GM18861 (cell line): Measurements from ENCODE around the gene TYSND1.
"Not testable (repeated sequence)": the region's sequence is repeated elsewhere in the genome, so short reads cannot be mapped to it uniquely, and the experiment has no call there.

Experiments
- ATAC-seq: cut with Tn5 transposase; IDR thresholded peaks from one replicate; pipeline ENCODE4 v1.9.1; 2021; ENCODE audit not compliant: unreplicated experiment

Gene TYSND1, protein sequence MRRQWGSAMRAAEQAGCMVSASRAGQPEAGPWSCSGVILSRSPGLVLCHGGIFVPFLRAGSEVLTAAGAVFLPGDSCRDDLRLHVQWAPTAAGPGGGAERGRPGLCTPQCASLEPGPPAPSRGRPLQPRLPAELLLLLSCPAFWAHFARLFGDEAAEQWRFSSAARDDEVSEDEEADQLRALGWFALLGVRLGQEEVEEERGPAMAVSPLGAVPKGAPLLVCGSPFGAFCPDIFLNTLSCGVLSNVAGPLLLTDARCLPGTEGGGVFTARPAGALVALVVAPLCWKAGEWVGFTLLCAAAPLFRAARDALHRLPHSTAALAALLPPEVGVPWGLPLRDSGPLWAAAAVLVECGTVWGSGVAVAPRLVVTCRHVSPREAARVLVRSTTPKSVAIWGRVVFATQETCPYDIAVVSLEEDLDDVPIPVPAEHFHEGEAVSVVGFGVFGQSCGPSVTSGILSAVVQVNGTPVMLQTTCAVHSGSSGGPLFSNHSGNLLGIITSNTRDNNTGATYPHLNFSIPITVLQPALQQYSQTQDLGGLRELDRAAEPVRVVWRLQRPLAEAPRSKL

DNA sequence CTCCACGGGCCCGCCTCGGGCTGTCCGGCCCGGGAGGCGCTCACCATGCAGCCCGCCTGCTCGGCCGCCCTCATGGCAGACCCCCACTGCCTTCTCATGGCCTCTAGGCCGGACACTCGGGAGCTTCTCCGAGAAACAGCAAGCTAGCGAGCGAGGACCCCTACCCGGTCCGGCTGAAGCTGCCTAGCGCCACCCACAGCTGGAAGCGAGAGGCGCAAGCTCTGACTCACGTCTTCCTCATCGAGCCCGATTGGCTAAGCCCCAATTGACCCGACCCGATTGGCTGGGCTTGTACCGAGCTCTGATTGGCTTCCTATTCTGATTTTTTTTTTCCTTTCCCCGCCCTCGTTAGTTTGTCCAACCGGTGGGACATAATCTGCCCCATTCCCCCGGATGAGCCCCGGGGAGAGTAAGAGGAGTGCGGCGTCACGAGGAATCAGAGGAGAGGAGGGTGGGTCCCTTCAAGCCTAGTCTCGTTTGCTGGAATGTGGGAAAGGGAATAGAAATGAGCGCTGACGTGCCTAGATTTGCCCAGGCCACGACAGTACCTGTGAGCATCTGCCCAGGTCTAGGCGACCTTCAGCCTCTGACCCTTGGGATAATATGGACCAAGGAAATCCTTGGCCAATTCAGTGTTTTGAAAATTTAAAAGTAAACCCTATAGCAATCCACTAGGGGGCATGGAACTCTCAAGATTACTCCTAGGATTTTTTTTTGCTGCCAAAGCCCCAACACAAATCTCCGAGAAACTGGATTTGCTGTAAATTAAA is at the start of gene TYSND1:
Gene TYSND1, minus strand, starts transcription at position 212 of the 770 bp plus-strand sequence. Its CDS starts 114 bp downstream, at position 98.
- ATAC-seq: peak; percentile 92

DNA sequence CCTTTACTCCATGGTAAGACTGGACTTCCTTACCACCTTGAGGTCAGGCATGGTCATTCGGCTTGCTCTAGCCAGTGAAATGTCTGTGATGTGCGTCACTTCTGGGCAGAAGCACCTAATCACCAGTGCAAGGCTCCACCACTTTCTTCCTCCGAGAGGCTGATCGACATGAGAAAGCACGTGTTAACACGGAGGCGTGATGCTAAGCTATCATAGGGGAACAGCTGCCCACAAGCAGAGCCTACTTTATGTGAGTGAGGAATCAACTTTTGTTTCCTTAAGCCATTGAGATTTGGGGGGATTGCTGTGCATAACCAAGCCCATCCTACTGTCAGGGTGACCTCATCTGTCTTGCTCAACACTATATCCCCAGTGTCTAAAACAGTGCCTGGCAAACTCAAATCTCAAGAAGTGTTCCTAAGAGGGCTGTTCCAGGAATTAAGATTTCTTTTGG is 46.9 kb upstream of the TYSND1 start:
- ATAC-seq: no peak

DNA sequence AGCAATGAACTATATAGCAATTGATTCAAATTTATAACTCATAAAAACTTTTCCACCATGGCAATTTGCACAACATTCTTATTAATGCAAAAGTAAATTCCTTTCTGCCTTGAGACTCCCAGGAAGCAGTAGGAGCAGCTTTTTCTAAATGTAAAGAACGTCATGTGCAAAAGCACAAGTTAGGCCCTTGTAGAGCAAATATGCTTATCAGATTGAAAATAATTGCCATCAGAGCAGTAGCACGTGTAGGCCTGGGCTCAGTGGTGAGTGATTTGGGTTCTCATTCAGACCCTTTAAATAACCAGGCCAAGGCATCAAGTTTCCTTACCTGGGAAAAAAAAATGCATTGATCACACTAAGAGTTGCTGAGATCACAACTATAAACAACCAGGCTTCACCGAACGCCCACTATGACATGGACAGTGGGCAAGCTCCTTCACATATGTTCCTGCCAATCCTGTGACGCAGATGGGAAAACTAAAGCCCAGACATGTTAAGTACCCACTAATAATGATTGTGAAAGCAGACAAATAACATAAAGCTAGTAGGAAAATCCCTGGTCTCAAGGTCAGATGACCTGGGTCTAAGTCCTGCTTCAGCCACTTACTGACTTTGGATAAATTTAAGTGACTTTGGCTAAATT is 45.9 kb upstream of the TYSND1 start:
- ATAC-seq: no peak

DNA sequence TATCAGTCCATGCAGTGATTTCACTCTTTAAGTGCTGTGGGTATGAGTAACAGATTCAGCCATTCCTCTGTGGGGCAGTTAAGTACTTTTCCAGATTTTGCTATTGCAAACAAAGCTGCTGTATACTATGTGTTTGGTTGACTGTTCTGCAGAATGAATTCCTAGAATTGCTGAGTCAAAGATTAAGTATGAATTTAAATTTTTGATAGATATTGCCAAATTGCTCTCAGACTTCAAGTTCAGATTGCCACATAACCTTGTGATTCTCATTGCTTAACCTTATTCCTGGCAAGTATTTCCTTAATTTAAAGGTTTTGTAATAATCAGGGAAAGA is 45.4 kb upstream of the TYSND1 start:
- ATAC-seq: no peak

DNA sequence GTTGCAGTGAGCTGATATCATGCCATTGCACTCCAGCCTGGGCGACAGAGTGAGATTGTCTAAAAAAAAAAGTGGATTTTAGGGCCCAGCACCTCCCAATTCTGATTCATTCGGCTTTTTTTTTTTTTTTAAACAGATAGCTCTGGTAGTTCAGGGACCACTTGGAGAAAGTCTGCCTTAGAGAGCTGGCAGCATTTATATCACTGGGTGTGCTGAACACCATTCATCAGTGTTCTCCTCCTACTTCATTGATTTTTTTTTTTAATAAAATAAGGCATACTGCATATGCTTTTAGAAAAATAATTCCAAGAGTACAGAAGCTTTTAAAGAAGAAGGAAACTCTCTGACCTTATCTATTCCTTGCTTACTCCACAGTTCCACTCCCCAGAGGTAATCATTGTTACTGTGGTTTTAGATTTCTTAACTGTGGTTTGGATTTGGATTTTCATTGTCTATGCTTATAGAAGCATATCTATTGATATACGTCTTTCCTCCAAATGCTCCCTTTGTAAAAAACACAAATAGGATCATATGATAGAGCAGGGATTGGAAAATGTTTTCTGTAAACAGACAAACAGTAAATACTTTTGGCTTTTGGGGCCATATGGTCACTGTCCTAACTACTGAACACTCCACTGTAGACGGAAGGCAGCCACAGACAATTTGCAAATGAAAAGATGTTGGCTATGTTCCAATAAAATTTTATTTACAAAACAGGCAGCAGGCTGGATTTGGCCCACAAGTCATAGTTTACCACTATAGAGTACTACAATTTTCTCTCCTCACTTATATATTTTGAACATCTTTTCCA is 44.9 kb upstream of the TYSND1 start:
- no peak for ATAC-seq

DNA sequence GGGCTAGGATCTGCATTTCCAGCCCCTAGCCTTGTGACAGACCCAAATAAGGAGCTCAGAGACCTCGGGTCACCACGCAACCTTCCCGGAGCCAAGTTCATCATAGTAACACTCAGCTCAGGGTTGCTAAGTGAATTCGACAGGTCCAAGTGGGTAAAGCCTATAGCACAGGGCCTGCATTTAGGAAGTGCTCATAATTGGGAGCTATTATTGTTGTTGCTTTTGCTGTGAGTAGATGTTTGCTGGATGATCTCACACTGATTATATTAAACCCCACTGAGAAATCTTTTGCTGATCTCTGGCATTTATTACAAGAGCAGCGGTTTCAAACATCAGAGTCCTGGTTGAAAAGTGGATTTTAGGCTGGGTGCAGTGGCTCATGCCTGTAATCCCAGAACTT is 44.1 kb upstream of the TYSND1 start:
- no peak for ATAC-seq

DNA sequence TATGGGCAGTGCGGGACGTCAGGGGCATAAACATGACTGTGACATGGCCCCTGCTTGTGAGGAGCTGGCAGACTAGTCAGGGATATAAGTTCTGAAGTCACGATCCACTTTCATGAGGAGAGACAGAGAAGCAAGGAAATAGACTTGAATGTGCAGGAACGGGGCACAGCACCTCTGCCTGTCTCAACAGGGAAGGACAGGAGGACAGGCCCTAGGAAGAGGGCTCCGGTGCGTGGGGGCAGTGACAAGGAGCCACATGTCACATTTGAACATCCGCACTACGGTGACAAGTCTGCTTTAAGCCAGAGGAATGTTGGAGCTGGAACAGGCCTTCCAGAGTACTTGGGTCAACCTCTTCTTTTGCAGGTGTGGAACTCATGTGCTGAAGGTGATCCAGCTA is 43.6 kb upstream of the TYSND1 start:
- ATAC-seq: no peak

DNA sequence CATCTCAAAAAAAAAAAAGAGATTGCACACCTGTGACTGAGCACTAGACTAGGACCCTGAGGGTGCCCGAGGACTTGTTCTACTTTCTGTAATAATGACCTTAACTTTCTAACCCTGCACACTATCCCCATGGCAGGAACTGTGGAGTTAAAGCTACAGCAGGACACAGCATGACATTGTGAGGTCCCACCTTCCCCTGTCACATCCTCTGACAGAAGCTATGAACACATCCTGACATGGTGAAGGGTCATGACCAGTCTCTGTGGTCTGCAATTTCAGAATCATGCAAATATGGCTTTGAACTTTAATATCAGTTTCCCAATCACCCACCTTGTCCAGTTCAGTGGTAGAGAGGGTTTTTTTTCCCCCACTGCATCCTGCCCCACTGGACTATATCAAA is 42.3 kb upstream of the TYSND1 start:
- ATAC-seq: no peak

DNA sequence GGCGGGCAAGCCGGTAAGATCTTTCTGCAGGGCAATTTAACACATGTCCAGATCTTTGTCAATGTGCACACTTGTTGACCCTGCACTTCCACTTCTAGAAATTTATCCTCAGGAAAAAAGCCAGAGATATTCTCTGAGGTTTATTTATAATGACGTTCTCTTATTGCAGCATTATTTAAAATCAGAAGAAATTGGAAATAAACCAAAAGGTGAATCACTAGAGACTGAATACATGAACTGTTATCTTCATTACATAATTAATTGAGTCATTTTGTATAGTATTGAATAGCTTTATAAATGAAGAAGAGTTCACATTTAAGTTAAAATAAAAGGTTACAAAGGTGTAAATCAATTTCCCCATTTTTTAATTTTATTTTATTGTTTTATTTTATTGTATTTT is 40.1 kb upstream of the TYSND1 start:
- ATAC-seq: no peak

DNA sequence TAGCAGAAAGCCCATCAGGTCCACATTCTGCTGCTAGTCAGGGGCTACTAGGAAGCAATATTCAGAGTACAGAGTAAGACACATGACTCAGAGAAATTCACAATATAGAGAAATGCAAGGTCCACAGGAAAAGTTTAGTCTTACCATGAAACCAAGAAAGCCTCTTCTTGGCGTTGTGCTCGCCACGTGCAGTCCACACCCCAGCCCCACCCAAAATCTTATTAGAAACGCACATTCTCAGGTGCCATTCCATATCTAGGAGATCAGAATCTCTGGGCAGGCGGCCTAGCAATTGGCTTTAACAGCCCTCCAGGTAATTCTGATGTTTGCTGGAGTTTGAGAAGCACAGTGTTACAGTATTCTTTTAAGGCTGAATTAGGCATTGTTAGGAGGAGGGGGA is 39.6 kb upstream of the TYSND1 start:
- no peak for ATAC-seq

DNA sequence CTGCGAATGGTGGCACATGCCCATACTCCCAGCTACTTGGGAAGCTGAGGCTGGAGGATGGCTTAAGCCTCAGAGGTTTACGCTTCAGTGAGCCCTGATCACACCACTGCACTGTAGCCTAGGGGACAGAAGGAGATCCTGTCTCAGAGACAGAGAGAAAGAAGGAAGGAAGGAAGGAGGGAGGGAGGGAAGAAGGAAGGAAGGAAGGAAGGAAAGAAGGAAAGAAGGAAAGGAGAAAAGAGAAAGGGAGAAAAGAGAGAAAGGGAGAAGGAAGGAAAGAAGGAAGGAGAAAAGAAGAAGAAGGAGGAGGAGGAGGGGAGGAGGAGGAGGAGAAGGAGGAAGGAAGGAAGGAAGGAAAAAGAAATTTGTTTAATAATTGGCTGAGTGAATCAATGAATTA is 36.8 kb upstream of the TYSND1 start:
- no peak for ATAC-seq

DNA sequence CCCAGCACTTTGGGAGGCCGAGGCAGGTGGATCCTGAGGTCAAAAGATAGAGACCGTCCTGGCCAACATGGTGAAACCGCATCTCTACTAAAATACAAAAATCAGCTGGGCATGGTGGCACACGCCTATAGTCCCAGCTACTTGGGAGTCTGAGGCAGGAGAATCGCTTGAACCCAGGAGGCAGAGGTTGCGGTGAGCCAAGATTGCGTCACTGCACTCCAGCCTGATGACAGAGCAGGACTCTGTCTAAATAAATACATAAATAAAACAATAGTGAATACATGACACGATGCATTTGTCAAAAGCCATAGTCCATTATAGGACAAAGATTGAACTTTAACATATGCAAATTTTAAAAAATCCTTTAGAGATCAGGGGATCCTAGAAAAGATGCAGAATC is 32.7 kb upstream of the TYSND1 start:
- ATAC-seq: not testable (repeated sequence)

DNA sequence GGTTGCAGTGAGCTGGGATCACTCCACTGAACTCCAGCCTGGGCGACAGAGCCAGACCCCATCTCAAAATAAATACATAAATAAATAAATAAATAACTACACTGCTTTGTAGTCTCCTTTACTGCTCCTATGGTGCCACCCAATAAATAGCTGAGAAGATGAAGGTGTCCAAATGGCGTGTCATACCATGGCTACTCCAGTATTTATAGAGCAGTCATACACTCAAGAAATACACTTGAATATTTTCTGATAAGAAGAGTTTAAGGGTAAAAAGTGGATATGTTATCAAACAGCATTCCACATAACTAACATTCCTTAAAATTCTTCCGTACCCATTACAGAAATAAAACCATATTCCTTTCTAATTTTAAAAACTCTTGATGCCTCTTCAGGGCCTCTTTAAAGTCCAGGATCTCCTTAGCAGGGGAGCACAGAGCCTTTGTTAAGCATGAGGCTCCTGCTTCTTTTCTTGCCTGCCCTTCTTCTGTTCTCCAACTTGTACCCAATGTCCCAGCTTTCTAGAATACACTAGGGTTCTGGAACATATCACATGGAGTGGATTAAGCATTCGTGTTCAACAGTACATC is 31.7 kb upstream of the TYSND1 start:
- ATAC-seq: no peak

DNA sequence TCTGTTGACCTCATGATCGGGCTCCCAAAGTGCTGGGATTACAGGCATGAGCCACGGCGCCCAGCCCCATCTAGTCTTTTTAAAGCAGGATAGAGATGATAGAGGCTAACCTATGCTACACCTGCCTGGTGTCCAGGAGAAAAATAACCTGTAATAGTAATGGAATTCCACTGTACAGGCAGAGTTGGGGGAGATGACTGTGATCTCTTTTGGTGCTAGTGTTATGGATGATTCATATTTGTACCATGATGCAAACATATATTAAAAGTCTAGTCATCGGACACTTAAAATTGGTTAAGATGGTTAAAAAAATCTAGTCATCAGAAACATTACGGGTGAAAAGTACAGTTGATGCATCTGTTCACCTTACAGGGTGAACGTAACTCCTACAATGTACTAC is 29.9 kb upstream of the TYSND1 start:
- no peak for ATAC-seq

DNA sequence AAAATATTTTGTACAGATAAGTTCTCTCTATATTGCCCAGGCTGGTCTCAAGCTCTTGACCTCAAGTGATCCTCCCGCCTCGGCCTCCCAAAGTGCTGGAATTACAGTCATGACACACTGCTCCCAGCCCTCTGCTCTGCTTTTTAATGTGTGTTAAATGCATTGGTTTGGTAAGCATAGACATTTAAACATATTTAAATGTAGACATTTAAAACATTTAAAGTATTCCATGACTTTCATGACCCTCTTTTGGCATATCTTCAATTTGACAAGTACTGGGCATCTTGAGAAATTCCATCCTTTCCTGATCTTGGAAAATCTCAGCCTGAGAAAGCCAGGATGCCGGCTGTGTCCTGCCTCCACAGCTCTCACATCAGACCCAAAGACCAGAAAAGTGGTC is 29.0 kb upstream of the TYSND1 start:
- no peak for ATAC-seq

DNA sequence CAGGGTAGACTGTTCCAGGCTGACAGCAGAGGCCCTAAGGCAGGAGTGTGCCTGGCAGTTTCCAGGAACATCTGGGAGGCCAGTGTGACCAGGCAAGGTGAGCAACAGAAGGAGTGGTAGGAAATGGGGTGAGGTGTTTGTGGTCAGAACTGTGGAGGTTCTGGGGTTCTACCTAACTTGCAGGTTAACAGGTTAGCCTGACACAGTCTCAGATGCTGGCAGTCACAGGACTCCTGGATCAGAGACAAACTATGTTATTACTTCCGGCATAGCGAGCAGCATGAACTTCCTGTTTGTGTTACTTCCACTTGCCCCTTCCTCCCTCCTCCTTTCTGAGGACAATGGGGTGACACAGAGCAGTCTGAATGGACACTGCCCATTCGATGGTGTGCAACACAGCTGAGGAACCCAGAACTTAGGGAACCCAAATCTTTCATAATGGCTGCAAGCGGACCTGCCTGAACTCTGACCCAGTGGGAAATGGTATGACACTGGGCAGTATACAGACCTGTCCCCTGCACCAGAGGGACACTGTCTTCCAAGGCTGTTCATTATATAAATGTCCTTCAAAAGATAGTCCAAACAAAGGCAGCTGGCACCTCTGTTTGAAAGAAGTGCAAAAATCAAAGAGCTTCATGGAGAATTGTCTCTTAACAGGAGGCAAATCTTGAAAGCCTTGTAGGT is 27.7 kb upstream of the TYSND1 start:
- ATAC-seq: no peak

DNA sequence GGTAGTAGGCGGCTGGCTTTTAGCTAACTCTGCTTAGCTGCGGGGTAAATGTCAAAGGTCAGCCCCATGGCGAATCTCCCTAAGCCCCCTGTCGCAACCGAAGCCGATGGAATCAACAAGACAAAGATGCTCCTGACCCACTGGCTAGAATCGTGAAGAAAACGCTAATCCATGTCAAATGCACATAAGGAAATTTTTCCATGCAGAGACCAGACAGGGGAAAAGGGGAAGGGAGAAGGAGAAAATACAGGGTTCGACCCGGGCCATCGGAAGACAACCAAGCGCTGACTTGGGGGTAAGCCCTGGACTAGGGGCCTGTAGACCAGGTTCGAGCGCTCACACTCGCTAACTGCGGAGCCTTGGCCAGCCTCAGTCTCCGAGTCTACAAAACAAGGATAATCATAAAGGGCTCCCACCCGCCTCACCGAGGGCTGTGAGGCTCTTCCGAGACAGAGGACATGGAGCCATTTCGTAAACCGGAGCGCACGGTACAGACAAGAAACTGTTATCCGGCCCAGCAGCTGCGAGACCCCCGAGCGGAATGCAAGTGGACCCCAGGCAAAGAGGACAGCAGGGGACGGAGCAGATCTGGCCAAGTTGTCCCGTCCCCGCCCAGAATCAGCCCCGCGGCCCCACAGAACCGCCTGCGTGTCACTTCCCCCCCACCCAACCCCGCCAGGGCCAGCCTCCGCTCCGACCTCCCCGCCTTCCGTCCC is 23.3 kb upstream of the TYSND1 start:
- no peak for ATAC-seq

DNA sequence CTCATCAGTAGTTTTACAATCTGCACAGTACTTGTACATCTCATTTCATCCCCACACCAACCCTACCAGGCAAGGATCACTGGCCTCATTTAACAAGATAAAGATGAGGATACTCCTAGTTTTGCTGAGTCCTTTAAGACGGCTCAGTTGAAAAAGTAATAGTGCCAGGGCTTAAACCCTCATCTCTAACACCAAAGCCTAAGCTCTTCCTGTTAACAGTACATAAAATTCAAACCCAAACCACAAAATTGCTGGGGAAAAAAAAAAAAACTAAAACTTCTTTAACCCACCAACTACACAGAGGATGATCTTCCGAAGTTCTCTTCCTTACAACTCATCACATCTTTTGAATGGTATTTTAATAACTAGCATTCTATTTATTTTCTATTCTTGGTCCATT is 22.5 kb upstream of the TYSND1 start:
- ATAC-seq: no peak

DNA sequence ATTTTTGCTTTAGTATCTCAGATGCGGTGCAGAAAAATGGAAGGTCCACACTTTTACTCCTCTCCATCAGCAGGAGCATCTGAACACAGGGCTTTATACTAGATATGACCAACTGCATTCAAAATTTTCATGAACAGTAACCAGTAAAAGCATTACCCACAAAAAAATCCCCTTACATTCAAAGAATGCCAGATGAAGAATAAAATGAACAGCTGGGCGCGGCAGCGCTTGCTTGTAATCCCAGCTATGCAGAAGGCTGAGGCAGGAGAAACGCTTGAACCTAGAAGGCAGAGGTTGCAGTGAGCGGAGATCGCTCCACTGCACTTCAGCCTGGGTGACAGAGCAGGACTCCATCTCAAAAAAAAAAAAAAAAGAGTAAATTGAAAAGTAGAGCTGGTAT is 20.7 kb upstream of the TYSND1 start:
- ATAC-seq: no peak
